HG03378 (cell line): ENCODE data around the gene TRABD2B.

Experiments
- ATAC-seq: cut with Tn5 transposase; IDR thresholded peaks from one replicate; pipeline ENCODE4 v1.9.1; 2021; ENCODE audit warnings: mild to moderate bottlenecking, moderate library complexity; ENCODE audit not compliant: unreplicated experiment

The TRABD2B gene

GRCh38 chr1:47914218-47914938 is 82.8 kb downstream of the TRABD2B start:
- ATAC-seq: no peak

- ATAC-seq: no peak
Observed at GRCh38 chr1:47913225-47913823, 83.9 kb downstream of the TRABD2B start.

- ATAC-seq: no peak
Observed at GRCh38 chr1:47912756-47913155, 84.4 kb downstream of the TRABD2B start.

- no peak for ATAC-seq
Observed at GRCh38 chr1:47911892-47912291, 85.3 kb downstream of the TRABD2B start.

- no peak for ATAC-seq
Observed at GRCh38 chr1:47911424-47911823, 85.8 kb downstream of the TRABD2B start.

- no peak for ATAC-seq
Observed at GRCh38 chr1:47908258-47908657, 88.9 kb downstream of the TRABD2B start.

GRCh38 chr1:47907177-47907528 is 90.0 kb downstream of the TRABD2B start:
- ATAC-seq: no peak

- ATAC-seq: no peak
Observed at GRCh38 chr1:47906527-47907176, 90.5 kb downstream of the TRABD2B start.

GRCh38 chr1:47906009-47906432 is 91.2 kb downstream of the TRABD2B start:
- no peak for ATAC-seq

GRCh38 chr1:47903723-47904122 is 93.5 kb downstream of the TRABD2B start:
- no peak for ATAC-seq

GRCh38 chr1:47901001-47901575 is 96.1 kb downstream of the TRABD2B start:
- ATAC-seq: no peak

- no peak for ATAC-seq
Observed at GRCh38 chr1:47898133-47898845, 98.9 kb downstream of the TRABD2B start.

- ATAC-seq: no peak
Observed at GRCh38 chr1:47895279-47896125, 101.7 kb downstream of the TRABD2B start.

GRCh38 chr1:47894410-47895278 is 102.5 kb downstream of the TRABD2B start:
- no peak for ATAC-seq

GRCh38 chr1:47893412-47893811 is 103.8 kb downstream of the TRABD2B start:
- ATAC-seq: no peak

GRCh38 chr1:47890779-47891178 is 106.4 kb downstream of the TRABD2B start:
- no peak for ATAC-seq

GRCh38 chr1:47888294-47888629 is 108.9 kb downstream of the TRABD2B start:
- no peak for ATAC-seq

- no peak for ATAC-seq
Observed at GRCh38 chr1:47887475-47888293, 109.5 kb downstream of the TRABD2B start.

- no peak for ATAC-seq
Observed at GRCh38 chr1:47887060-47887459, 110.1 kb downstream of the TRABD2B start.
